ENCODE data around the gene ZNF281.

GRCh38 chr1:200406161-200406797, 3.6 kb downstream of the ZNF281 start:
- TF ChIP-seq, protein P1, sequence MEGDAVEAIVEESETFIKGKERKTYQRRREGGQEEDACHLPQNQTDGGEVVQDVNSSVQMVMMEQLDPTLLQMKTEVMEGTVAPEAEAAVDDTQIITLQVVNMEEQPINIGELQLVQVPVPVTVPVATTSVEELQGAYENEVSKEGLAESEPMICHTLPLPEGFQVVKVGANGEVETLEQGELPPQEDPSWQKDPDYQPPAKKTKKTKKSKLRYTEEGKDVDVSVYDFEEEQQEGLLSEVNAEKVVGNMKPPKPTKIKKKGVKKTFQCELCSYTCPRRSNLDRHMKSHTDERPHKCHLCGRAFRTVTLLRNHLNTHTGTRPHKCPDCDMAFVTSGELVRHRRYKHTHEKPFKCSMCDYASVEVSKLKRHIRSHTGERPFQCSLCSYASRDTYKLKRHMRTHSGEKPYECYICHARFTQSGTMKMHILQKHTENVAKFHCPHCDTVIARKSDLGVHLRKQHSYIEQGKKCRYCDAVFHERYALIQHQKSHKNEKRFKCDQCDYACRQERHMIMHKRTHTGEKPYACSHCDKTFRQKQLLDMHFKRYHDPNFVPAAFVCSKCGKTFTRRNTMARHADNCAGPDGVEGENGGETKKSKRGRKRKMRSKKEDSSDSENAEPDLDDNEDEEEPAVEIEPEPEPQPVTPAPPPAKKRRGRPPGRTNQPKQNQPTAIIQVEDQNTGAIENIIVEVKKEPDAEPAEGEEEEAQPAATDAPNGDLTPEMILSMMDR (IDR thresholded peaks at IDR 0.05; ENCODE audit: insufficient read depth, low read depth, low read length), result no peak
- TF ChIP-seq EZH2 (IDR thresholded peaks at IDR 0.05; ENCODE audit: insufficient read depth, low read length), result no peak
